ENCODE results near the gene PTPN6. TPM values are rescaled to one million over a fixed set of nuclear protein-coding genes. Genes with fewer than 3 reads are reported as not detected.

The PTPN6 gene
- total and polyA plus RNA-seq, 2 of the 13 experiments (the other 11 are each of a cell fraction or from before 2014, with no cell fraction given) = 10.5 to 10.6 TPM

- TF ChIP-seq HCFC1 (IDR thresholded peaks at IDR 0.05; ENCODE audit: low read depth, low read length) (no peak), ZFX (CRISPR knock-in tag; IDR thresholded peaks at IDR 0.05; ENCODE audit: low read depth) (peak; percentile 67), ZBTB7B (CRISPR knock-in tag; IDR thresholded peaks at IDR 0.05) (no peak), ETV5 (CRISPR knock-in tag; IDR thresholded peaks at IDR 0.05; ENCODE audit: borderline replicate concordance) (peak; percentile 83; the same call in 1 of the 2 replicates), CSRNP1 (CRISPR knock-in tag; IDR thresholded peaks at IDR 0.05) (no peak), HOXA5 (CRISPR knock-in tag; IDR thresholded peaks at IDR 0.05) (no peak), MTF2 (CRISPR knock-in tag; IDR thresholded peaks at IDR 0.05; ENCODE audit: borderline replicate concordance) (no peak), TARDBP (CRISPR knock-in tag; IDR thresholded peaks at IDR 0.05) (peak; percentile 17; the same call in 1 of the 2 replicates), ZSCAN29 (CRISPR knock-in tag; conservative IDR thresholded peaks at IDR 0.05) (no peak), ZNF549 (CRISPR knock-in tag; IDR thresholded peaks at IDR 0.05) (no peak), NKX3-1 (CRISPR knock-in tag; IDR thresholded peaks at IDR 0.05) (no peak), HMG20B (CRISPR knock-in tag; conservative IDR thresholded peaks at IDR 0.05) (no peak), ZNF17 (CRISPR knock-in tag; IDR thresholded peaks at IDR 0.05) (no peak), ZBTB25 (CRISPR knock-in tag; IDR thresholded peaks at IDR 0.05) (0 out of 2 replicates have a peak, but pooled peaks have one; percentile 36), ZZZ3 (CRISPR knock-in tag; IDR thresholded peaks at IDR 0.05; ENCODE audit: borderline replicate concordance) (no peak; the same call in 1 of the 2 replicates), NFE2L1 (CRISPR knock-in tag; IDR thresholded peaks at IDR 0.05; ENCODE audit: borderline replicate concordance) (peak; percentile 91; the same call in 1 of the 2 replicates), CTCF (CRISPR knock-in tag; IDR thresholded peaks at IDR 0.05) (peak; percentile 81), ZBTB34 (CRISPR knock-in tag; IDR thresholded peaks at IDR 0.05) (no peak), HDAC1 (CRISPR knock-in tag; IDR thresholded peaks at IDR 0.05) (peak; percentile 15; the same call in 1 of the 2 replicates), ZNF224 (CRISPR knock-in tag; IDR thresholded peaks at IDR 0.05) (no peak), ATAD3A (CRISPR knock-in tag; IDR thresholded peaks at IDR 0.05) (no peak), ERF (CRISPR knock-in tag; IDR thresholded peaks at IDR 0.05) (no peak), DPF2 (CRISPR knock-in tag; IDR thresholded peaks at IDR 0.05; ENCODE audit: borderline replicate concordance, low read depth) (no peak), NR3C1 (CRISPR knock-in tag; IDR thresholded peaks at IDR 0.05) (no peak), ZNF569 (CRISPR knock-in tag; IDR thresholded peaks at IDR 0.05; ENCODE audit: borderline replicate concordance) (no peak), AGO2 (optimal IDR thresholded peaks at IDR 0.05; ENCODE audit: low read depth, low read length) (no peak), RFXAP (CRISPR knock-in tag; IDR thresholded peaks at IDR 0.05; ENCODE audit: borderline replicate concordance) (0 out of 2 replicates have a peak, but pooled peaks have one; percentile 20)
These were observed 10.6 kb downstream of the PTPN6 start (continued) for GRCh38 chr12:6961695-6962284.
